HG03280 (cell line): ENCODE measurements around the gene GRB7.
"Not testable (repeated sequence)": the region's sequence is repeated elsewhere in the genome, so short reads cannot be mapped to it uniquely, and the experiment has no call there.

Experiments
- ATAC-seq: cut with Tn5 transposase; IDR thresholded peaks from one replicate; pipeline ENCODE4 v1.9.1; 2021; ENCODE audit warnings: mild to moderate bottlenecking, moderate library complexity; ENCODE audit not compliant: unreplicated experiment

GRB7 gene

GRCh38 chr17:39709319-39709997, 28.3 kb upstream of the GRB7 start:
- no peak for ATAC-seq

- no peak for ATAC-seq
Observed at GRCh38 chr17:39709998-39710964, 27.5 kb upstream of the GRB7 start.

GRCh38 chr17:39711071-39711470, 26.7 kb upstream of the GRB7 start:
- not testable (repeated sequence) for ATAC-seq

GRCh38 chr17:39711851-39712250, 25.9 kb upstream of the GRB7 start:
- no peak for ATAC-seq

- no peak for ATAC-seq
Observed at GRCh38 chr17:39714234-39714633, 23.5 kb upstream of the GRB7 start.

- no peak for ATAC-seq
Observed at GRCh38 chr17:39715375-39716072, 22.2 kb upstream of the GRB7 start.

GRCh38 chr17:39716073-39716818, 21.5 kb upstream of the GRB7 start:
- no peak for ATAC-seq

GRCh38 chr17:39716879-39717536, 20.7 kb upstream of the GRB7 start:
- ATAC-seq: no peak

- no peak for ATAC-seq
Observed at GRCh38 chr17:39717660-39718059, 20.1 kb upstream of the GRB7 start.

GRCh38 chr17:39719563-39720355, 18.0 kb upstream of the GRB7 start:
- ATAC-seq: no peak

GRCh38 chr17:39722104-39722503, 15.6 kb upstream of the GRB7 start:
- no peak for ATAC-seq

- ATAC-seq: no peak
Observed at GRCh38 chr17:39722965-39723848, 14.5 kb upstream of the GRB7 start.

GRCh38 chr17:39724731-39725130, 13.0 kb upstream of the GRB7 start:
- no peak for ATAC-seq

GRCh38 chr17:39725923-39726322, 11.8 kb upstream of the GRB7 start:
- not testable (repeated sequence) for ATAC-seq

GRCh38 chr17:39726617-39727016, 11.1 kb upstream of the GRB7 start:
- no peak for ATAC-seq

- ATAC-seq: no peak
Observed at GRCh38 chr17:39727556-39727955, 10.2 kb upstream of the GRB7 start.

- ATAC-seq: no peak
Observed at GRCh38 chr17:39729280-39729851, 8.4 kb upstream of the GRB7 start.
